ENCODE results near the gene BCL11B.

Gene BCL11B

GRCh38 chr14:99146616-99147365 is 125.2 kb downstream of the BCL11B start:
- H3K4me3 ChIP-seq (replicated peaks; ENCODE audit: low read depth, low read length) = no peak overlapping the region
- TF ChIP-seq CTCF (IDR thresholded peaks at IDR 0.05; ENCODE audit: low read length, missing control alignments) = no peak
- no peak for DNase-seq (ENCODE audit: low read depth)

- TF ChIP-seq CTCF (IDR thresholded peaks at IDR 0.05; ENCODE audit: low read length, missing control alignments) = no peak
- H3K4me3 ChIP-seq (replicated peaks; ENCODE audit: low read depth, low read length) = no peak overlapping the region
- DNase-seq (ENCODE audit: low read depth) = no peak
Observed at GRCh38 chr14:99145307-99145706, 126.7 kb downstream of the BCL11B start.

GRCh38 chr14:99143793-99144192 is 128.2 kb downstream of the BCL11B start:
- no peak for TF ChIP-seq CTCF (IDR thresholded peaks at IDR 0.05; ENCODE audit: low read length, missing control alignments)
- no peak overlapping the region for H3K4me3 ChIP-seq (replicated peaks; ENCODE audit: low read depth, low read length)

DNA sequence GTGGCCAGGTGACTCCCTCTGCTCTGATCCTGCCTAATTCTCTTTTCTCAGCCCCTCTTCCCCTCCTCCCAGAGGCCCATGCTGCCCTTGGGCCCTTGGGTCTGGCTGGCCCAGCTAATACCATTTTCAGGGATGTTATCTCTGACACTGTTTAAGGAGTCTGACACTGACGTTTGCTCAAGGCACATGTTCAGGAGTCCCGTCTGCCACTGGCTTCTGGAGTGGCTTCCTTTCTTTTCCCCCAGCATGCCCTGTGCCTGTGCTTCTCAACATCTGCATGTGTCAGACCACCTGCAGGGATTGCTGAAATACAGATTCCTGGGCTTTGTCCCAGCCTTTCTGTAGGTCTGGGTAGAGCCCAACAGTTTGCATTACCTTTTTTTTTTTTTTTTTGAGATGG is 128.9 kb downstream of the BCL11B start:
- H3K4me3 ChIP-seq (replicated peaks; ENCODE audit: low read depth, low read length) = no peak overlapping the region
- DNase-seq (ENCODE audit: low read depth) = no peak
- TF ChIP-seq CTCF (IDR thresholded peaks at IDR 0.05; ENCODE audit: low read length, missing control alignments) = no peak

More at GRCh38 chr14:99143793-99144192, 128.2 kb downstream of the BCL11B start:
- DNase-seq (ENCODE audit: low read depth) = no peak

DNA sequence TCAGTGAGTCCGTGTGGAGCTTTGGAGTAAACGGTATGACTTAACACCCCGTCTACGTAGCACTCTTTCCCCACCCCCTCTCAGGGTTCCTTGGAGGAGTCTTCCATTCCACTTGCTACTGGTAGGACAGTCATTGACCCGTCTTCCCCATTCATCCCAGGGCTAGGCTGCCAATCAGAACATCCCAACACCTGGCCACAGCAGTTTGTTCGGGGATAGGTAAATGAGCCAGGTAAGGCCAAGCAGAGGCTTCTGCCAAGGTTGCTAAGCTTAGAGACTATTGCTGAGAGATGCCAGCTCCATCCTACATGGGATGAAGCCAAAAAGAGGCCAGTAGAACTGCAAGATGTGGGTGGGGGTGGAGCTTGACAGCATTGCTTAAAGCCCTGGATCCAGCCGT is 130.8 kb downstream of the BCL11B start:
- no peak for DNase-seq (ENCODE audit: low read depth)
- H3K4me3 ChIP-seq (replicated peaks; ENCODE audit: low read depth, low read length) = no peak overlapping the region
- no peak for TF ChIP-seq CTCF (IDR thresholded peaks at IDR 0.05; ENCODE audit: low read length, missing control alignments)

GRCh38 chr14:99138999-99139865 is 132.8 kb downstream of the BCL11B start:
- no peak overlapping the region for H3K4me3 ChIP-seq (replicated peaks; ENCODE audit: low read depth, low read length)
- no peak for DNase-seq (ENCODE audit: low read depth)
- no peak for TF ChIP-seq CTCF (IDR thresholded peaks at IDR 0.05; ENCODE audit: low read length, missing control alignments)
